Measurements from ENCODE around the gene ERCC6L. TPM values are rescaled to one million over a fixed set of nuclear protein-coding genes. Genes with fewer than 3 reads are reported as not detected.
A peak's percentile ranks its signal among the peaks of the same experiment; 100 is the strongest.

The ERCC6L gene
- total and polyA plus RNA-seq, 4 donors = 0.16 to 0.71 (median 0.30) TPM

DNA sequence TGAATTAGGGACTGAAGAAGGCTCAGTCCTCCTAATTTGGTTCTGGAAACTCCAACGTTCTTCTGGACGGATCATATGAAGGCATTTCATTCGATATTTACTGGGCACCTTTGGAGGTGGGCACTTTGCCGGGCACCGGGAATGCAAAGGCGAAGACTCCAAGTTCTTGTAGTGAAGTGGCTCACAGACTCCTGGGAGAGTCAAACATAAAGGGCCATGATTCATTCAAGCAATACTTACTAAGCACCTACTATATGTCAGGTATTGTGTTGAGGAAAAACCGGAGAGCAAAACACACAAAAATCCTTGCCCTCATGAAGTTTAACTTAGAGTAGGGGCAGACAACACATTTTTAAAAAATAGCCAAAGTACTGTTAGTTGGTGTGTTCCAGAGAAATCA is 17.0 kb upstream of the ERCC6L start:
- no peaks in the 10 kb centered on the region for H3K36me3 ChIP-seq (ENCODE audit: control insufficient read depth in 4 of 4, insufficient read depth in 4 of 4, low read length in 4 of 4)
- H3K9me3 ChIP-seq (ENCODE audit: control insufficient read depth in 4 of 4, insufficient read depth in 3 of 4, low read length in 3 of 4) = no peaks in the 10 kb centered on the region
- TF ChIP-seq, protein P1, sequence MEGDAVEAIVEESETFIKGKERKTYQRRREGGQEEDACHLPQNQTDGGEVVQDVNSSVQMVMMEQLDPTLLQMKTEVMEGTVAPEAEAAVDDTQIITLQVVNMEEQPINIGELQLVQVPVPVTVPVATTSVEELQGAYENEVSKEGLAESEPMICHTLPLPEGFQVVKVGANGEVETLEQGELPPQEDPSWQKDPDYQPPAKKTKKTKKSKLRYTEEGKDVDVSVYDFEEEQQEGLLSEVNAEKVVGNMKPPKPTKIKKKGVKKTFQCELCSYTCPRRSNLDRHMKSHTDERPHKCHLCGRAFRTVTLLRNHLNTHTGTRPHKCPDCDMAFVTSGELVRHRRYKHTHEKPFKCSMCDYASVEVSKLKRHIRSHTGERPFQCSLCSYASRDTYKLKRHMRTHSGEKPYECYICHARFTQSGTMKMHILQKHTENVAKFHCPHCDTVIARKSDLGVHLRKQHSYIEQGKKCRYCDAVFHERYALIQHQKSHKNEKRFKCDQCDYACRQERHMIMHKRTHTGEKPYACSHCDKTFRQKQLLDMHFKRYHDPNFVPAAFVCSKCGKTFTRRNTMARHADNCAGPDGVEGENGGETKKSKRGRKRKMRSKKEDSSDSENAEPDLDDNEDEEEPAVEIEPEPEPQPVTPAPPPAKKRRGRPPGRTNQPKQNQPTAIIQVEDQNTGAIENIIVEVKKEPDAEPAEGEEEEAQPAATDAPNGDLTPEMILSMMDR (IDR thresholded peaks at IDR 0.05; ENCODE audit: control extremely low read depth, extremely low read depth) = no peak
- no peak for ATAC-seq (ENCODE audit: insufficient read depth, low FRiP score)
- no peak for DNase-seq
- H3K4me1 ChIP-seq (ENCODE audit: control insufficient read depth in 5 of 5, insufficient read depth in 5 of 5, low read length in 5 of 5) = no peaks in the 10 kb centered on the region
- WGBS, 2 donors = 66 to 74% methylated on average over 7 of the region's 7 CpGs
- no peak overlapping the region for H3K27ac ChIP-seq (ENCODE audit: low read depth in 1 of 2, low read length in 1 of 2)
- peaks cover 2 to 41% (median 24%) of the 10 kb centered on the region in 3 donors for H3K27me3 ChIP-seq (ENCODE audit: control insufficient read depth in 3 of 3, insufficient read depth in 3 of 3, low read length in 2 of 3)
- H3K9ac ChIP-seq (ENCODE audit: insufficient read depth in 1 of 2, low read length in 2 of 2) = no peak overlapping the region
- H3K4me3 ChIP-seq = no peak overlapping the region

DNA sequence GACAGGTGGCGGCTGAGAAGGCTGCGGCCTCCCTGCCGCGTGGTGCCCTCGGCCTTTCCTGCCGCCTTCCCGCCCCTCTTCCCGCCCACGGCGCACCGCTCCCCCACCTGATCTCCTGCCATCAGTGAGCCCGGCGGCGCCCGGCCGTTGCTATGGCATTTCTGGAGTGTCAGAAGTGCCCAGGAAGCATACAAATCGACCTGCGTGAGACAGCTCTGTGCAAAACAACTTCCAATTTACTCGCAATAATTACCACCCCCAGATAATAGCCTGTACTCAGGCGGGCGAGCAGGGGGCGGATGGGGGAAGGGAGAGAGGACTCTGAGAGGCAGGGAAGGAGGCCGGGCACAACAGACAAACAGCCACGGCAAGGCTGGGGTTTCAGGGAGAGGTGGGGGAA is 16.6 kb upstream of the ERCC6L start:
- DNase-seq = peak in 2 of 3 donors; percentile 44 to 49
- WGBS, 2 donors = 18 to 19% methylated on average over 17 to 24 of the region's 24 CpGs
- H3K4me3 ChIP-seq = no peak overlapping the region

DNA sequence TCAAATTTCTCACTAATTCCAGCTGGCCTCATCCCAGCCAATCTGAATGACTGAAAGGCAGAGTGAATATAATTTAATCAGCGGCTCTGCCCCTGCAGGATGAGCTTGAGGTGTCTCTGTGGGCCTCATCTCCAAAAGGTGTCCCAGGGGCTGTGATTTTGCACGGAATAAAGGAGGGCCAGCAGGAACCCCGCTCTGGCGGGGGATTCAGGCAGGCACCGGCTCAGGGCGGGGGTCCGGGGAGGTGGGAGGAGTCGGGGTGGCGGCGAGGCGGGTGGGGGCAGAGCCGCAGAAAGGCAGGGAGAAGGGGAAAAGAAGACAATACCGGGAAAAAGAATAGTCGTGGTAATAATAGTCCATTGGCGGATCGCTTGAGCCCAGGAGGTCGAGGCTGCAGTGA is 16.0 kb upstream of the ERCC6L start:
- Histone ChIP-seq H3K4me1 (ENCODE audit: control insufficient read depth in 5 of 5, insufficient read depth in 5 of 5, low read length in 5 of 5) (no peaks in the 10 kb centered on the region), H3K9me3 (ENCODE audit: control insufficient read depth in 4 of 4, insufficient read depth in 3 of 4, low read length in 3 of 4) (no peaks in the 10 kb centered on the region), H3K4me3 (no peak overlapping the region), H3K36me3 (ENCODE audit: control insufficient read depth in 4 of 4, insufficient read depth in 4 of 4, low read length in 4 of 4) (no peaks in the 10 kb centered on the region), H3K27ac (ENCODE audit: low read depth in 1 of 2, low read length in 1 of 2) (no peak overlapping the region), H3K9ac (ENCODE audit: insufficient read depth in 1 of 2, low read length in 2 of 2) (no peak overlapping the region), H3K27me3 (ENCODE audit: control insufficient read depth in 3 of 3, insufficient read depth in 3 of 3, low read length in 2 of 3) (peaks cover 2 to 41% (median 24%) of the 10 kb centered on the region in 3 donors)
- ATAC-seq (ENCODE audit: insufficient read depth, low FRiP score) (no peak), DNase-seq (no peak)
- WGBS, 2 donors = 16 to 28% methylated on average over 17 of the region's 17 CpGs
- TF ChIP-seq, protein P1 (IDR thresholded peaks at IDR 0.05; ENCODE audit: control extremely low read depth, extremely low read depth) = no peak

More for the DNA sequence above, 16.6 kb upstream of the ERCC6L start:
- peaks cover 2 to 41% (median 24%) of the 10 kb centered on the region in 3 donors for H3K27me3 ChIP-seq (ENCODE audit: control insufficient read depth in 3 of 3, insufficient read depth in 3 of 3, low read length in 2 of 3)
- no peak overlapping the region for H3K27ac ChIP-seq (ENCODE audit: low read depth in 1 of 2, low read length in 1 of 2)
- no peaks in the 10 kb centered on the region for H3K4me1 ChIP-seq (ENCODE audit: control insufficient read depth in 5 of 5, insufficient read depth in 5 of 5, low read length in 5 of 5)
- ATAC-seq (ENCODE audit: insufficient read depth, low FRiP score) = no peak
- H3K9ac ChIP-seq (ENCODE audit: insufficient read depth in 1 of 2, low read length in 2 of 2) = no peak overlapping the region
- TF ChIP-seq, protein P1 (IDR thresholded peaks at IDR 0.05; ENCODE audit: control extremely low read depth, extremely low read depth) = no peak
- no peaks in the 10 kb centered on the region for H3K36me3 ChIP-seq (ENCODE audit: control insufficient read depth in 4 of 4, insufficient read depth in 4 of 4, low read length in 4 of 4)
- no peaks in the 10 kb centered on the region for H3K9me3 ChIP-seq (ENCODE audit: control insufficient read depth in 4 of 4, insufficient read depth in 3 of 4, low read length in 3 of 4)

DNA sequence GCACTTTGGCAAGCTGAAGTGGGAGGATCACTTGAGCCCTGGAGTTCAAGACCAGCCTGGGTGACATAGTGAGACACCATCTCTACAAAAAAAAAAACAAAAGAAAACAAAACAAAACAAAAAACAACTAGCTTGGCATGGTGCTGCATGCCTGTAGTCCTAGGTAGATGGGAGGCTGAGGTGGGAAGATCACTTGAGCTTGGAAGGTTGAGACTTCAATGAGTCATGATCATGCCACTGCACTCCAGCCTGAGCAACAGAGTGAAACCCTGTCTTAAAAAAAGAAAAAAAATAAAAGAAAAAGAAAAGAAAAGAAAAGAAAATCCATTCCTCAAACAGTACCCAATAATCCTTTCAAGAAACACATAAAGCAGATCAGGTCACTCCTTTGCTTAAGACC is 14.9 kb upstream of the ERCC6L start:
- TF ChIP-seq, protein P1 (IDR thresholded peaks at IDR 0.05; ENCODE audit: control extremely low read depth, extremely low read depth) = no peak
- H3K27ac ChIP-seq (ENCODE audit: low read depth in 1 of 2, low read length in 1 of 2) = no peak overlapping the region
- peaks cover 2 to 41% (median 29%) of the 10 kb centered on the region in 3 donors for H3K27me3 ChIP-seq (ENCODE audit: control insufficient read depth in 3 of 3, insufficient read depth in 3 of 3, low read length in 2 of 3)
- no peaks in the 10 kb centered on the region for H3K36me3 ChIP-seq (ENCODE audit: control insufficient read depth in 4 of 4, insufficient read depth in 4 of 4, low read length in 4 of 4)
- ATAC-seq (ENCODE audit: insufficient read depth, low FRiP score) (no peak), DNase-seq (no peak)
- no peak overlapping the region for H3K4me3 ChIP-seq
- H3K9me3 ChIP-seq (ENCODE audit: control insufficient read depth in 4 of 4, insufficient read depth in 3 of 4, low read length in 3 of 4) = peaks cover 0 to 6% (median 0%) of the 10 kb centered on the region in 4 donors
- H3K4me1 ChIP-seq (ENCODE audit: control insufficient read depth in 5 of 5, insufficient read depth in 5 of 5, low read length in 5 of 5) = no peaks in the 10 kb centered on the region
- H3K9ac ChIP-seq (ENCODE audit: insufficient read depth in 1 of 2, low read length in 2 of 2) = no peak overlapping the region
